SK-N-SH (cell line): ENCODE data around the gene IGF1R. TPM values are rescaled to one million over a fixed set of nuclear protein-coding genes. Genes with fewer than 3 reads are reported as not detected.
A peak's percentile ranks its signal among the peaks of the same experiment; 100 is the strongest.

Experiments used
- CTCF ChIA-PET: fragments of 300-600, 350-600 bp; formaldehyde crosslinking; extraction: SDS; loops from one replicate; lab custom pipeline; 2021; lab: Yijun Ruan, JAX
- POLR2A ChIA-PET: fragments of 350-600 bp; sonication (Branson Sonifier 250); formaldehyde crosslinking; extraction: SDS; loops from one replicate; lab custom pipeline; 2020; ENCODE audit warnings: antibody characterized with exemption, inconsistent platforms; lab: Yijun Ruan, JAX
- DNase-seq: peaks from one replicate; pipeline ENCODE4 v3.0.0; 2012
- H2AFZ ChIP-seq: fragments of 200-600 bp; sonication (generic); 2 replicates; pipeline ENCODE4 v1.8.1; 2016; ENCODE audit warnings: antibody characterized with exemption, mild to moderate bottlenecking, low read depth
- H3F3A ChIP-seq: fragments of 200-600 bp; sonication (generic); replicated peaks from 2 replicates; pipeline ENCODE3; 2016; ENCODE audit warnings: antibody characterized with exemption, mild to moderate bottlenecking; ENCODE audit not compliant: insufficient read depth
- H3K27ac ChIP-seq, 2 experiments: fragments of 200-500 bp in 1 of 2; fragments of 200-600 bp in 1 of 2; sonication (Bioruptor generic) in 1 of 2; sonication (generic), shearing (Covaris generic) in 1 of 2; 2 replicates each; pipeline versions ENCODE4 v1.5.1 to v1.6.1; 2014 to 2016; ENCODE audit warnings: low read depth in 2 of 2, inconsistent platforms in 1 of 2, low read length in 1 of 2, mild to moderate bottlenecking in 1 of 2, mixed read lengths in 1 of 2
- H3K27me3 ChIP-seq: fragments of 200-600 bp; sonication (generic), shearing (Covaris generic); 2 replicates; pipeline ENCODE4 v1.6.1; 2016; ENCODE audit warnings: mixed run types; ENCODE audit not compliant: insufficient read depth
- H3K36me3 ChIP-seq, 2 experiments: fragments of 200-500 bp in 1 of 2; fragments of 200-600 bp in 1 of 2; sonication (Bioruptor generic) in 1 of 2; sonication (generic) in 1 of 2; replicated peaks in 1 of 2; 2 replicates each; pipeline versions ENCODE3 to v1.5.1; 2014 to 2016; ENCODE audit warnings: low read length in 1 of 2, mild to moderate bottlenecking in 1 of 2; ENCODE audit not compliant: insufficient read depth in 2 of 2, control insufficient read depth in 1 of 2
- H3K4me1 ChIP-seq, 2 experiments: fragments of 200-500 bp in 1 of 2; fragments of 200-600 bp in 1 of 2; sonication (Bioruptor generic) in 1 of 2; sonication (generic), shearing (Covaris generic) in 1 of 2; 2 replicates each; pipeline versions ENCODE4 v1.5.1 to v1.6.1; 2014 to 2016; ENCODE audit warnings: low read depth in 1 of 2, low read length in 1 of 2, mixed run types in 1 of 2; ENCODE audit not compliant: insufficient read depth in 2 of 2, control insufficient read depth in 1 of 2
- H3K4me2 ChIP-seq: fragments of 200-600 bp; sonication (generic), shearing (Covaris generic); 2 replicates; pipeline ENCODE4 v1.6.1; 2017; ENCODE audit warnings: mixed run types
- H3K4me3 ChIP-seq, 2 experiments: fragments of 200-500 bp in 1 of 2; fragments of 200-600 bp in 1 of 2; sonication (Bioruptor generic) in 1 of 2; sonication (generic), shearing (Covaris generic) in 1 of 2; 2 replicates each; pipeline versions ENCODE4 v1.5.1 to v1.8.1; 2014 to 2016; ENCODE audit warnings: low read depth in 2 of 2, inconsistent platforms in 1 of 2, low read length in 1 of 2, mild to moderate bottlenecking in 1 of 2, mixed read lengths in 1 of 2, moderate library complexity in 1 of 2
- H3K79me2 ChIP-seq: fragments of 200-600 bp; sonication (generic); 2 replicates; pipeline ENCODE4 v1.8.1; 2017; ENCODE audit warnings: mild to moderate bottlenecking; ENCODE audit not compliant: insufficient read depth
- H3K9ac ChIP-seq: fragments of 200-600 bp; sonication (generic); 2 replicates; pipeline ENCODE4 v1.6.1; 2017; ENCODE audit warnings: mixed run types
- H3K9me2 ChIP-seq: fragments of 200-600 bp; sonication (generic); 2 replicates; pipeline ENCODE4 v1.6.1; 2017; ENCODE audit warnings: mixed run types
- H3K9me3 ChIP-seq: fragments of 200-600 bp; sonication (generic); 2 replicates; pipeline ENCODE4 v1.6.1; 2017; ENCODE audit warnings: mixed run types, mild to moderate bottlenecking, moderate library complexity
- H4K20me1 ChIP-seq: fragments of 200-600 bp; sonication (generic); 2 replicates; pipeline ENCODE4 v1.6.1; 2017; ENCODE audit warnings: mild to moderate bottlenecking, mixed run types; ENCODE audit not compliant: insufficient read depth
- CHD2 ChIP-seq: fragments of 150-350 bp; IDR thresholded peaks from 2 replicates; pipeline ENCODE4 v1.6.1; 2018; ENCODE audit warnings: low read length; ENCODE audit not compliant: partially characterized antibody
- ELF1 ChIP-seq: IDR thresholded peaks from 2 replicates; pipeline ENCODE4 v1.4.0; 2012
- EP300 ChIP-seq, 2 experiments: IDR thresholded peaks; 2 replicates each; pipeline versions ENCODE4 v1.4.0 to v1.6.1; 2012; ENCODE audit warnings: borderline replicate concordance in 1 of 2, low read depth in 1 of 2, low read length in 1 of 2
- FOXM1 ChIP-seq: IDR thresholded peaks from 2 replicates; pipeline ENCODE4 v1.4.0; 2012; ENCODE audit warnings: low read depth, mild to moderate bottlenecking
- GABPA ChIP-seq: IDR thresholded peaks from 2 replicates; pipeline ENCODE4 v1.4.0; 2012; ENCODE audit warnings: low read depth, mild to moderate bottlenecking
- GATA2 ChIP-seq: sonication (generic); formaldehyde crosslinking; IDR thresholded peaks from 2 replicates; pipeline ENCODE4 v1.5.0; 2020; ENCODE audit warnings: mild to moderate bottlenecking, missing genetic modification reagents
- JUND ChIP-seq: IDR thresholded peaks from 2 replicates; pipeline ENCODE4 v1.4.0; 2012
- MAX ChIP-seq: IDR thresholded peaks from 2 replicates; pipeline ENCODE4 v1.4.0; 2012; ENCODE audit warnings: low read depth
- MEF2A ChIP-seq: IDR thresholded peaks from 2 replicates; pipeline ENCODE4 v1.4.0; 2012; ENCODE audit warnings: low read depth, borderline replicate concordance
- RAD21 ChIP-seq: IDR thresholded peaks from 2 replicates; pipeline ENCODE4 v1.6.1; 2012; ENCODE audit warnings: mild to moderate bottlenecking, low read length
- RXRA ChIP-seq: IDR thresholded peaks from 2 replicates; pipeline ENCODE4 v1.4.0; 2012; ENCODE audit warnings: low read depth, mild to moderate bottlenecking, borderline replicate concordance
- SIN3A ChIP-seq: IDR thresholded peaks from 2 replicates; pipeline ENCODE4 v1.6.1; 2012; ENCODE audit warnings: low read depth, mild to moderate bottlenecking, low read length, moderate library complexity, borderline replicate concordance
- TAF1 ChIP-seq: IDR thresholded peaks from 2 replicates; pipeline ENCODE4 v1.6.1; 2012; ENCODE audit warnings: low read depth, mild to moderate bottlenecking, low read length, moderate library complexity, borderline replicate concordance
- TCF12 ChIP-seq: IDR thresholded peaks from 2 replicates; pipeline ENCODE4 v1.4.0; 2012
- USF1 ChIP-seq: IDR thresholded peaks from 2 replicates; pipeline ENCODE4 v1.4.0; 2012; ENCODE audit warnings: low read depth, borderline replicate concordance
- YY1 ChIP-seq: IDR thresholded peaks from 2 replicates; pipeline ENCODE4 v1.4.0; 2012; ENCODE audit warnings: low read depth, mild to moderate bottlenecking
- WGBS: methylation state at CpG from one replicate; pipeline ENCODE4 v1.1.6; 2017; ENCODE audit warnings: low lambda C conversion rate; 5-methylcytosine and 5-hydroxymethylcytosine counted together
- polyA plus RNA-seq, 3 experiments: library from polyadenylated mRNA; depleted of rRNA; stranded (reverse); fragments of >200 nt; gene quantifications; 2 replicates each; pipeline ENCODE4 v1.2.3, GENCODE V29; 2012
- TF ChIP-seq, protein P1 (sequence below): IDR thresholded peaks from 2 replicates; pipeline ENCODE4 v1.4.0; 2012; ENCODE audit warnings: low read depth, borderline replicate concordance
- TF ChIP-seq, protein P2 (sequence below): IDR thresholded peaks from 2 replicates; pipeline ENCODE4; 2012

IGF1R gene
- polyA plus RNA-seq, 1 of the 3 experiments (the other 2 are of a cell fraction) = 9.5 TPM

GRCh38 chr15:98722645-98723044, 74.3 kb downstream of the IGF1R start (continued):
- TF ChIP-seq RXRA = no peak
- TF ChIP-seq SIN3A = no peak
- no peak for TF ChIP-seq YY1
- TF ChIP-seq JUND = no peak
- no peak for TF ChIP-seq USF1
- TF ChIP-seq ELF1 = no peak
- TF ChIP-seq MEF2A = no peak
- TF ChIP-seq EP300 (IDR thresholded peaks at IDR 0.05; ENCODE audit: borderline replicate concordance in 1 of 2, low read depth in 1 of 2, low read length in 1 of 2) = no peak

GRCh38 chr15:98723195-98723594, 74.9 kb downstream of the IGF1R start:
- no peak overlapping the region for H2AFZ ChIP-seq
- peaks cover 50 to 74% of the 10 kb centered on the region in 2 experiments for H3K4me1 ChIP-seq
- H3F3A ChIP-seq = peaks cover 27% of the 10 kb centered on the region
- H3K27ac ChIP-seq = peak overlapping the region; percentile 38 to 76; a peak in 3 of 4 replicates
- TF ChIP-seq CHD2 = no peak
- TF ChIP-seq SIN3A = no peak
- TF ChIP-seq GABPA = no peak
- no peak for TF ChIP-seq RAD21
- no peak for TF ChIP-seq GATA2 (CRISPR knock-in tag)
- no peak for TF ChIP-seq RXRA
- peak; percentile 18; the same call in 1 of the 2 replicates for TF ChIP-seq TCF12
- TF ChIP-seq, protein P1, sequence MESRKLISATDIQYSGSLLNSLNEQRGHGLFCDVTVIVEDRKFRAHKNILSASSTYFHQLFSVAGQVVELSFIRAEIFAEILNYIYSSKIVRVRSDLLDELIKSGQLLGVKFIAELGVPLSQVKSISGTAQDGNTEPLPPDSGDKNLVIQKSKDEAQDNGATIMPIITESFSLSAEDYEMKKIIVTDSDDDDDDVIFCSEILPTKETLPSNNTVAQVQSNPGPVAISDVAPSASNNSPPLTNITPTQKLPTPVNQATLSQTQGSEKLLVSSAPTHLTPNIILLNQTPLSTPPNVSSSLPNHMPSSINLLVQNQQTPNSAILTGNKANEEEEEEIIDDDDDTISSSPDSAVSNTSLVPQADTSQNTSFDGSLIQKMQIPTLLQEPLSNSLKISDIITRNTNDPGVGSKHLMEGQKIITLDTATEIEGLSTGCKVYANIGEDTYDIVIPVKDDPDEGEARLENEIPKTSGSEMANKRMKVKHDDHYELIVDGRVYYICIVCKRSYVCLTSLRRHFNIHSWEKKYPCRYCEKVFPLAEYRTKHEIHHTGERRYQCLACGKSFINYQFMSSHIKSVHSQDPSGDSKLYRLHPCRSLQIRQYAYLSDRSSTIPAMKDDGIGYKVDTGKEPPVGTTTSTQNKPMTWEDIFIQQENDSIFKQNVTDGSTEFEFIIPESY = no peak
- no peak for TF ChIP-seq MAX
- TF ChIP-seq TAF1 = no peak
- TF ChIP-seq YY1 = no peak
- no peak for TF ChIP-seq MEF2A
- no peak for TF ChIP-seq JUND
- TF ChIP-seq FOXM1 = no peak
- TF ChIP-seq, protein P2, sequence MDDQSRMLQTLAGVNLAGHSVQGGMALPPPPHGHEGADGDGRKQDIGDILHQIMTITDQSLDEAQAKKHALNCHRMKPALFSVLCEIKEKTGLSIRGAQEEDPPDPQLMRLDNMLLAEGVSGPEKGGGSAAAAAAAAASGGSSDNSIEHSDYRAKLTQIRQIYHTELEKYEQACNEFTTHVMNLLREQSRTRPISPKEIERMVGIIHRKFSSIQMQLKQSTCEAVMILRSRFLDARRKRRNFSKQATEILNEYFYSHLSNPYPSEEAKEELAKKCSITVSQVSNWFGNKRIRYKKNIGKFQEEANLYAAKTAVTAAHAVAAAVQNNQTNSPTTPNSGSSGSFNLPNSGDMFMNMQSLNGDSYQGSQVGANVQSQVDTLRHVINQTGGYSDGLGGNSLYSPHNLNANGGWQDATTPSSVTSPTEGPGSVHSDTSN = peak; percentile 60
- 0 out of 2 replicates have a peak, but pooled peaks cover 3% of the 10 kb centered on the region for H4K20me1 ChIP-seq
- CTCF ChIA-PET = interaction anchor here (0.8 to 2.0 kb wide), 6 partner anchors 8 to 182 kb away, joined by 3 to 5 read pairs (median 3); no protein-coding TSS in a partner anchor
- no peak overlapping the region for H3K4me3 ChIP-seq
- H3K27me3 ChIP-seq = no peaks in the 10 kb centered on the region
- DNase-seq = no peak
- H3K9me3 ChIP-seq = no peaks in the 10 kb centered on the region
- H3K79me2 ChIP-seq = peaks cover 83% of the 10 kb centered on the region
- H3K9ac ChIP-seq = no peak overlapping the region
- H3K36me3 ChIP-seq = no peaks in the 10 kb centered on the region
- peak overlapping the region; percentile 3 for H3K4me2 ChIP-seq
- POLR2A ChIA-PET = no interaction called here
- H3K9me2 ChIP-seq = no peaks in the 10 kb centered on the region
- 34% methylated on average over 3 of the region's 3 CpGs for WGBS
